HAP-1 (cell line): ENCODE results near the gene SSBP2.
A peak's percentile ranks its signal among the peaks of the same experiment; 100 is the strongest.

Source experiments
- DNase-seq, 2 experiments: peaks; one replicate each; pipeline ENCODE4 v3.0.0-alpha.2; 2016 to 2020; ENCODE audit warnings: low spot score in 2 of 2
- H3K27me3 ChIP-seq: fragments of 250-450 bp; sonication (Bioruptor Pico); 2 replicates; pipeline ENCODE4 v1.5.1; 2020; ENCODE audit warnings: low read depth, mild to moderate bottlenecking, moderate library complexity
- H3K36me3 ChIP-seq: fragments of 250-450 bp; sonication (Bioruptor Pico); replicated peaks from 2 replicates; pipeline ENCODE4 v1.5.1; 2020; ENCODE audit warnings: mild to moderate bottlenecking
- H3K4me1 ChIP-seq: fragments of 250-450 bp; sonication (Bioruptor Pico); 2 replicates; pipeline ENCODE4 v1.5.1; 2020; ENCODE audit warnings: mild to moderate bottlenecking
- H3K4me3 ChIP-seq: fragments of 250-450 bp; sonication (Bioruptor Pico); 2 replicates; pipeline ENCODE4 v1.5.1; 2020; ENCODE audit warnings: mild to moderate bottlenecking, moderate library complexity
- H3K9me3 ChIP-seq: fragments of 250-450 bp; sonication (Bioruptor Pico); 2 replicates; pipeline ENCODE4 v1.5.1; 2020; ENCODE audit warnings: mild to moderate bottlenecking, moderate library complexity
- in situ Hi-C: fragments of 300-500 bp; cut with MboI; formaldehyde crosslinking; loops from 3 replicates; pipeline ENCODE4 v1.14.3; 2020; ENCODE audit warnings: low sequenced_read_pairs, inconsistent platforms, mixed read lengths

Gene SSBP2

DNA sequence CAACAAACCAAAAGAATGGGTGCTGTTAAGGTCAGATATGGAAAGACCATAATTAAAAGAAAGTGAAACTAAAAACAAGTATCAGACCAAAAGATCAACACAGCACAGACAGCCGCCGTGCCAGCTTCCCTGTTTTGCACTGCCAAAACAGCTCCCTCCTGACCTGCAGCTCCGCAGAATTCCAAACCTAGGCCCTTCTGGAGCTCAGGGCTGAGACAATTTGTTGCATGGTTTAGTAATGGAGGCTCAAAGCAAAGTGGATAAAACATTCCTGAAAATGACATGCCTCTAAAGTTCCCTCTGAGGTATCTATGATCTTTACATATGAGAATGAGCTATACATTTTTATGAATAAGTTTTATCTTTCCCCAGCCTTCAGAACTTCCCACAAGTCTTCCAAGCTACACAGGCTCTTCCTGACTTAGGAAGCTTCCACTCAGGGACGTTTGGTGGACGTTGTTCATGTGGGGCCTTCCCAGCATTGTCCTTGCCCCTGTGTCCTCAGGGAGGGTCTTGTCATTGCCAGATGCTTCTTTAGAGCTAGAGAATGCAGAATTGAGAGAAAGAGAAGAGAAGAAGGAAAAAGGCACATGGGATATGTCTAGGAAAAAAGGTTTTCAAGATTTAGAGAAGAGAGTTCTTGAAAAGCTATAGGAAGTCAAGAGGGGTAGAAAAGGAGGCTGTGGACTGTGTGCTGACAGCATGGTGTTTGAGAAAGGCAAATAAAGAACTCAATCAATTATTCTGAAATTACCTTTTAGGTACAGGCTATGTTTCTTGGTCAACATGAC lies 28.4 kb upstream of the SSBP2 start:
- H3K9me3 ChIP-seq, result no peaks in the 10 kb centered on the region
- H3K4me1 ChIP-seq, result peaks cover 13% of the 10 kb centered on the region
- H3K36me3 ChIP-seq, result no peaks in the 10 kb centered on the region
- DNase-seq, result peak; percentile 20 to 43
- H3K27me3 ChIP-seq, result no peaks in the 10 kb centered on the region
- in situ Hi-C loops, result no loop called here
- H3K4me3 ChIP-seq, result no peak overlapping the region

GRCh38 chr5:81778642-81779041 lies 27.7 kb upstream of the SSBP2 start:
- DNase-seq, result peak in 1 of 2 experiments; percentile 17
- H3K4me3 ChIP-seq, result no peak overlapping the region
- no peaks in the 10 kb centered on the region for H3K36me3 ChIP-seq
- H3K27me3 ChIP-seq, result no peaks in the 10 kb centered on the region
- H3K4me1 ChIP-seq, result peaks cover 13% of the 10 kb centered on the region
- H3K9me3 ChIP-seq, result no peaks in the 10 kb centered on the region
- in situ Hi-C loops, result no loop called here

DNA sequence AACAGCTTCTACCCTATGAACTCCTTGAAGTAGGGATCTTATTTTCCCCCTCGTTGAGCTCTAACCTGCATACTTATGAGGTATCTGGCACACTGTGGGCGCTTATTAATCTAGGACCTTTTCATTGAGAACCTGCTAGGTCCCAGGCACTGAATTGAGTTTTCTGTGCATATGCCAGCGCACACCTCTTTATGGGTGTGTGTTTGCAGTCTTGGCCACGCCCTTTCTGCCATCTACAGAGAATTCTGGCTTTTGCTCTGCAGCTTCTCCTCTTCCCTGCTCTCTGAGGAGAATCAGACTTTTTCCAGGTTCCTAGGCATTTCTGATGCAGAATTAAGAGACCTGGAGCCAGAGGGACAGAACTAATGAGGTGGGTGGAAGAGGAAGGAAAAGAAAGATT lies 25.4 kb upstream of the SSBP2 start:
- H3K4me3 ChIP-seq, result no peak overlapping the region
- peaks cover 13% of the 10 kb centered on the region for H3K4me1 ChIP-seq
- H3K9me3 ChIP-seq, result no peaks in the 10 kb centered on the region
- in situ Hi-C loops, result no loop called here
- no peaks in the 10 kb centered on the region for H3K27me3 ChIP-seq
- DNase-seq, result no peak
- no peaks in the 10 kb centered on the region for H3K36me3 ChIP-seq

DNA sequence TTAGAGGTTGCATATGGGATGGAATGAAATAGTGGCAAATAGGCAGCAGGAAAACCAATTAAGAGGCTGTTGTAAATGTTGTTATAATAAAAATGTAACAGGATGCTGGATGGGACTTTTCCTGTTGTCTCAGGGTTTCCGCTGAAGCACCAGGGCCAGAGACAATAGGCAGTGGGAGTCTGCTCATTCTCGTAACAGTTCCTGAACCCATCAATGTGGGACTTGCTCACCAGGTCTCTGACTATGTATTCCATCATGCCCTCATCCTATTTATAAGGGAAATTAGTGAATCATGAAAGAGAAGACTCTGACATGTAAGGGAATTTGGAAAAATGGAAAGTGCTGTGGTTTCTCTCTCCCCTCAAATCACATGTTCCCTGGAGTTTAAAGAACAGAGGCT lies 23.5 kb upstream of the SSBP2 start:
- in situ Hi-C loops, result loop anchor here (25.0 kb wide), 1 partner anchor 388 kb away; no protein-coding TSS in a partner anchor
- H3K27me3 ChIP-seq, result no peaks in the 10 kb centered on the region

DNA sequence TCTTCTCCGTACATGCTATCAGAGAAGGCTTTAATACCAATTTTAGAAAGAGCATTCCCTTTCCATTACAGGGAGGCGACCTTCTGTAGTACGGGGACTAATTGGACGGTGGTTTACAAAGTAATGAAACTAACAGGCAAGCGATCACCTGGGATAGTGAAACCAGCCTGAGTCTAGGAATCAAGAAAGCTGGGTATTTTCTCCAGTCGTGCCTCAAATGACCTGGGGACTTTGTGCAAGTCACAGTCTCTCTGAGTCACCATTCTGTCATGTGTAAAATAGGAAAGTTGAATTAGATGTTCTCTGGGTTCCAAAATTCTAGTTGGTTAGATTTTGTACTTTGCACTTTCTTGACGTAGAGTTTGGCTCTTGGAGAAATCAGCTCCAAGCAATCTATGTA lies 22.7 kb upstream of the SSBP2 start:
- in situ Hi-C loops, result loop anchor here (25.0 kb wide), 1 partner anchor 389 kb away; no protein-coding TSS in a partner anchor
- no peaks in the 10 kb centered on the region for H3K36me3 ChIP-seq
- H3K4me1 ChIP-seq, result peaks cover 7% of the 10 kb centered on the region
- H3K9me3 ChIP-seq, result no peaks in the 10 kb centered on the region
- no peak for DNase-seq
- H3K27me3 ChIP-seq, result no peaks in the 10 kb centered on the region
- no peak overlapping the region for H3K4me3 ChIP-seq

More for the DNA sequence above, 23.5 kb upstream of the SSBP2 start:
- Histone ChIP-seq H3K36me3 (no peaks in the 10 kb centered on the region), H3K4me3 (no peak overlapping the region), H3K4me1 (peaks cover 13% of the 10 kb centered on the region), H3K9me3 (no peaks in the 10 kb centered on the region)
- no peak for DNase-seq

DNA sequence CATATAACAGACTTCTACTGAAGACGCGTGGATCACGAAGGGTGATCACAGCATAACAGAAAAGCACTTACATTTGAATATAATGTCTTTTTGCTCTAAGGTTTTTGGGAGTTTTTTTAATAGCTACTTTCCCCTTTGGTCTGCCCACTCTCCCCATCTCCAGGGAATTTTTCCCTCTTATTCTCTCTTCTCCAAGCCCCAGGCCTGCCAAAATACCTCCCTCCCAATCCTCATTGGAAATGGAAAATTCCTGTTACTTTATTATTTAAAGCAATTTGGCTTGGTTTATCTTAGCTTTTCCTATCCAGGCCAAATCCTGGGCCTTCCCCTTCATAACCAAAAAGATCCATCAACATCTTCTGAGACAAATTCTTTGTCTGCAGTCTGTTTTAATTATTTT lies 22.3 kb upstream of the SSBP2 start:
- DNase-seq, result no peak
- in situ Hi-C loops, result loop anchor here (25.0 kb wide), 1 partner anchor 389 kb away; no protein-coding TSS in a partner anchor
- Histone ChIP-seq H3K4me3 (no peak overlapping the region), H3K36me3 (no peaks in the 10 kb centered on the region), H3K27me3 (no peaks in the 10 kb centered on the region), H3K4me1 (peaks cover 5% of the 10 kb centered on the region), H3K9me3 (no peaks in the 10 kb centered on the region)

DNA sequence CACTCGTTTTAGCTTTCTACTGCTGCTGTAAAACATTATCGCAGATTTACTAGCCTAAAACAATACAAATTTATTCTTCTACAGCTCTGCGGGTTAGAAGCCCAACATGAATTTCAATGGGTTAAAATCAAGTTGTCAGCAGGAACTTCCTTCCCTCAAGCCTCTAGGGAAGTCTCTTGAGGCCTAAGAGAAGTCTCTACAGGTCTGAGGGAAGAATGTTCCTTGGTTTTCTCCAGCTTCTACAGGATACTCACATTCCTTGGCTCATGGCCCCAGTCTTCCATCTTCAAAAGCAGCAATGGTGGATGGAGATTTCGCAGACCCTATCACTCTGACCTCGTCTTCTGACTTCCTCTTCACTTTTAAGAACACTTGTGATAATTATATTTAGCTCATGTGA lies 21.6 kb upstream of the SSBP2 start:
- Histone ChIP-seq H3K36me3 (no peaks in the 10 kb centered on the region), H3K27me3 (no peaks in the 10 kb centered on the region), H3K4me3 (no peak overlapping the region), H3K4me1 (peaks cover 12% of the 10 kb centered on the region), H3K9me3 (no peaks in the 10 kb centered on the region)
- in situ Hi-C loops, result loop anchor here (25.0 kb wide), 1 partner anchor 390 kb away; no protein-coding TSS in a partner anchor
- DNase-seq, result no peak

- in situ Hi-C loops, result loop anchor here (25.0 kb wide), 1 partner anchor 393 kb away; no protein-coding TSS in a partner anchor
- Histone ChIP-seq H3K27me3 (no peaks in the 10 kb centered on the region), H3K4me3 (no peak overlapping the region), H3K9me3 (no peaks in the 10 kb centered on the region), H3K4me1 (peaks cover 18% of the 10 kb centered on the region), H3K36me3 (no peaks in the 10 kb centered on the region)
- DNase-seq, result no peak
Observed at GRCh38 chr5:81768935-81769452, 18.1 kb upstream of the SSBP2 start.

GRCh38 chr5:81767938-81768337 lies 17.0 kb upstream of the SSBP2 start:
- DNase-seq, result no peak
- Histone ChIP-seq H3K36me3 (no peaks in the 10 kb centered on the region), H3K4me3 (no peak overlapping the region), H3K4me1 (peaks cover 18% of the 10 kb centered on the region), H3K27me3 (no peaks in the 10 kb centered on the region), H3K9me3 (no peaks in the 10 kb centered on the region)
- in situ Hi-C loops, result loop anchor here (25.0 kb wide), 1 partner anchor 394 kb away; no protein-coding TSS in a partner anchor

DNA sequence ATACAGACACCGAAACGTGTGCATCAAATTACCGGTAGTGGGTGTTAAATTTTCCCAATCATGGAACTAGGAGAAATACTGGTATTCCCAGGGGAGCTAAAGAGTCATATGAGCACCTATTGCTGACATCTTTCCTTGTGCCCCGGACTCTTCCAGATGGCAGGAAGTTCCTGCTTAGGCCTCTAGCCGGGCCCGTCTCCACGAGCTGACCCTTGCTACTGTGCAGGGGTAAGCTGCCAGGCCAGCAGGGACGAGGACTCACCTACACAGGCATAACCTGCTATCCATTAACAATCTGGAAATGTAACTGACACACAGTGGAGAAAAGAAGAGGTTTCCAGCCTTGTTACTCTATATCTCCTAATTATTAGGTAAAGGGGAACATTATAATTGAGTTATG lies 16.2 kb upstream of the SSBP2 start:
- H3K4me3 ChIP-seq, result no peak overlapping the region
- H3K4me1 ChIP-seq, result peaks cover 18% of the 10 kb centered on the region
- in situ Hi-C loops, result loop anchor here (25.0 kb wide), 1 partner anchor 395 kb away; no protein-coding TSS in a partner anchor
- no peaks in the 10 kb centered on the region for H3K27me3 ChIP-seq
- H3K36me3 ChIP-seq, result no peaks in the 10 kb centered on the region
- DNase-seq, result no peak
- no peaks in the 10 kb centered on the region for H3K9me3 ChIP-seq

- in situ Hi-C loops, result loop anchor here (25.0 kb wide), 1 partner anchor 396 kb away; no protein-coding TSS in a partner anchor
- Histone ChIP-seq H3K36me3 (no peaks in the 10 kb centered on the region), H3K27me3 (no peaks in the 10 kb centered on the region), H3K4me1 (peaks cover 18% of the 10 kb centered on the region), H3K9me3 (no peaks in the 10 kb centered on the region), H3K4me3 (no peak overlapping the region)
- no peak for DNase-seq
Observed at GRCh38 chr5:81766611-81767010, 15.7 kb upstream of the SSBP2 start.

- H3K4me1 ChIP-seq, result peaks cover 15% of the 10 kb centered on the region
- H3K36me3 ChIP-seq, result no peaks in the 10 kb centered on the region
- H3K27me3 ChIP-seq, result no peaks in the 10 kb centered on the region
- in situ Hi-C loops, result loop anchor here (25.0 kb wide), 1 partner anchor 399 kb away; no protein-coding TSS in a partner anchor
- H3K4me3 ChIP-seq, result no peak overlapping the region
- no peak for DNase-seq
- H3K9me3 ChIP-seq, result no peaks in the 10 kb centered on the region
Observed at GRCh38 chr5:81763294-81763928, 12.5 kb upstream of the SSBP2 start.

GRCh38 chr5:81762853-81763252 lies 12.0 kb upstream of the SSBP2 start:
- no peaks in the 10 kb centered on the region for H3K36me3 ChIP-seq
- H3K4me3 ChIP-seq, result no peak overlapping the region
- in situ Hi-C loops, result loop anchor here (25.0 kb wide), 1 partner anchor 399 kb away; no protein-coding TSS in a partner anchor
- DNase-seq, result no peak
- H3K9me3 ChIP-seq, result no peaks in the 10 kb centered on the region
- no peaks in the 10 kb centered on the region for H3K27me3 ChIP-seq
- H3K4me1 ChIP-seq, result peaks cover 9% of the 10 kb centered on the region

GRCh38 chr5:81762401-81762800 lies 11.5 kb upstream of the SSBP2 start:
- DNase-seq, result no peak
- Histone ChIP-seq H3K36me3 (no peaks in the 10 kb centered on the region), H3K9me3 (no peaks in the 10 kb centered on the region), H3K4me3 (no peak overlapping the region), H3K4me1 (peaks cover 5% of the 10 kb centered on the region), H3K27me3 (no peaks in the 10 kb centered on the region)
- in situ Hi-C loops, result loop anchor here (25.0 kb wide), 1 partner anchor 400 kb away; no protein-coding TSS in a partner anchor
